ENCODE data around the gene PSPN.
"Not testable (repeated sequence)": the region's sequence is repeated elsewhere in the genome, so short reads cannot be mapped to it uniquely, and the experiment has no call there.

PSPN gene

DNA sequence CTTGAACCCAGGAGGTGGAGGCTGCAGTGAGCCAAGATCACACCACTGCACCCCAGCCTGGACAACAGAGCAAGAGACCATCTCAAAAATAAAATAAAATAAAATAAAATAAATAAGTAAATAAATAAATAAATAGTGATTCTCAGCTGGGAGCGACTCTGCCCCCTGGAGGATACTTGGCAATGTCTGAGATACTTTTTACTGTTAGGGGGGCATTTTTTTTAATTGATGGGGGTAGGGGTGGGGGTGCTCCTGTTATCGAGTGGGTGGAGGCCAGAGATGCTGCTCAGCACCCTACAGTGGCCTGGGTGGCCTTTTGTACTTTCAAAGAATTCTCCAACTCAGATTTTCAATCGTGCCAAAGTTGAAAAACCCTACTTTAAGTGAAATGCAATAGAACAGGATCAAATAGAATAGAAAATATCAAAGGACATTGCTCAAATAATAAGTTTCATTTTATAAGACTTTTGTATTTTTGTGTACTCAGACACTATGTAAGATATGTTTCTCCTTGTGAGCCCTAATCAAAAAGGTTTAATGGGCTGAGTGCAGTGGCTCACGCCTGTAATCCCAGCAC, 21.5 kb downstream of the PSPN start:
- H3K4me3 ChIP-seq (ENCODE audit: low read depth, low read length), result no peak overlapping the region
- TF ChIP-seq, protein P1, sequence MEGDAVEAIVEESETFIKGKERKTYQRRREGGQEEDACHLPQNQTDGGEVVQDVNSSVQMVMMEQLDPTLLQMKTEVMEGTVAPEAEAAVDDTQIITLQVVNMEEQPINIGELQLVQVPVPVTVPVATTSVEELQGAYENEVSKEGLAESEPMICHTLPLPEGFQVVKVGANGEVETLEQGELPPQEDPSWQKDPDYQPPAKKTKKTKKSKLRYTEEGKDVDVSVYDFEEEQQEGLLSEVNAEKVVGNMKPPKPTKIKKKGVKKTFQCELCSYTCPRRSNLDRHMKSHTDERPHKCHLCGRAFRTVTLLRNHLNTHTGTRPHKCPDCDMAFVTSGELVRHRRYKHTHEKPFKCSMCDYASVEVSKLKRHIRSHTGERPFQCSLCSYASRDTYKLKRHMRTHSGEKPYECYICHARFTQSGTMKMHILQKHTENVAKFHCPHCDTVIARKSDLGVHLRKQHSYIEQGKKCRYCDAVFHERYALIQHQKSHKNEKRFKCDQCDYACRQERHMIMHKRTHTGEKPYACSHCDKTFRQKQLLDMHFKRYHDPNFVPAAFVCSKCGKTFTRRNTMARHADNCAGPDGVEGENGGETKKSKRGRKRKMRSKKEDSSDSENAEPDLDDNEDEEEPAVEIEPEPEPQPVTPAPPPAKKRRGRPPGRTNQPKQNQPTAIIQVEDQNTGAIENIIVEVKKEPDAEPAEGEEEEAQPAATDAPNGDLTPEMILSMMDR (IDR thresholded peaks at IDR 0.05; ENCODE audit: borderline replicate concordance, insufficient read depth, low read depth, low read length), result peak; percentile 19; the same call in 1 of the 2 replicates

DNA sequence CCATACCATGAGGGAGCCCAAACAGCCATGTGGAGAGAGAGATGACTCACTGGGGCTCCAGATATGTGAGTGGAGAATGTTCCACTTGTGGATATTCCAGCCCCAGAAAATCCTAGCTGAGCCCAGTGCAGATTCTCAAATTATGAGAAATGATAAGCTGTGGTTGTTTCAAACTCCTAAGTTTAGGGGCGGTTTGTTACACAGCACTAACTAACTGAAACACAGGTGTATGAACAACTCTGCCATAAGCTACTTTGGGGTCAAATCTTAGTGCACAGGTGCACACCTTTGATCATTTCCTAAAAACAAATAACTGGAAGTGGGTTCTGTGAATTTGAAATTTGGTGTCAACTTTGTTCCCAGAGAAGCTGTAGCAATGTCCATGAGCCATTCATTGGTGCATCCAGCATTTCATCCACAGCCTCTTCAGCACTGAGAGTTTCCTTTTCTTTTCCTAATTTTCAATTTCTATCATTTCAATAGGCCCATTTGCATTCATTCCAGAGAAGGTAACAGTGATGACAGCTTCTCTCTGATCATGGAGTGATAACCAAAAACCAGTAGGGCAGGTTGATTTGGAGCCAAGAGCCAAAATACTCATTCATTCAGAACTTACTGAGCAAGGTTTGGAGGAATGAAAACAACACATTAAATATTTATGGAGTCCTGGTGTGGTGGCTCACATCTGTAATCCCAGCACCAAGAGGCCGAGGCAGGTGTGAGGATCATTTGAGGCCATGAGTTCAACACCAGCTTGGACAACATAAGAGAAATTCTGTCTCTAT, 23.2 kb downstream of the PSPN start:
- TF ChIP-seq, protein P1 (IDR thresholded peaks at IDR 0.05; ENCODE audit: borderline replicate concordance, insufficient read depth, low read depth, low read length), result no peak
- no peak overlapping the region for H3K4me3 ChIP-seq (ENCODE audit: low read depth, low read length)

DNA sequence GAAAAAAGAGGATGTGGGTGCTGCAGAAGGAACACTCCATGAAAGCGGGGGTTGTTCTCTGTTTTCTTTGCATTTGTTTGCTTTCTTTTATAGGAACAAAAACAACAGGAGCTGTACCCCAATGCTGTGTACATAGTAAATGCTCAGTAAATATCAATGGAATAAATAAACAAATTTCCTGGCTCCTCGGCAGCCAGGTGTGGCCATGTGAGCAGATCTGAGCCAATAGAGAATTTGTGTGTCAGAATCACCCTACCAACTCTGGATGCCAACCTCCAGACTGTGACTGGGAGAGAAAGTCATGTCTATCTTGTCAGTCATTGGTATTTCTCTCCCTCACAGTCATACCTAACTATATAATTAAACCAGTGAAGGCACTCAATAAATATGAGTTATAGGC, 25.0 kb downstream of the PSPN start:
- H3K4me3 ChIP-seq (ENCODE audit: low read depth, low read length), result no peak overlapping the region
- TF ChIP-seq, protein P1 (IDR thresholded peaks at IDR 0.05; ENCODE audit: borderline replicate concordance, insufficient read depth, low read depth, low read length), result no peak

DNA sequence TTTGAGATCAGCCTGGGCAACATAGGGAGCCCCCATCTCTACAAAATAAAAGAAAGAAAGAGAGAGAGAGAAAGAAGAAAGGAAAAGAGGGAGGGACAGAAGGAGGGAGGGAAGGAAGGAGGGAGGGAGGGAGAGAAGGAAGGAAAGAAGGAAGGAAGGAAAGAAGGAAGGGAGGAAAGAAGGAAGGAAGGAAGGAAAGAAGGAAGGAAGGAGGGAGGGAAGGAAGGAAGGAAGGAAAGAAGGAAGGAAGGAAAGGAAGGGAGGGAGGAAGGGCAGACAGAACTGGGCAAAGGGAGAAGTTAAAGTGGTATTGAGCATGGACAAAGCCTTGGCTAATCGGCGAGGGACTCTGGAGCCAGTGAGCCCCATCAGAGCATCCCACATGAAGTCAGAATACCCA, 26.5 kb downstream of the PSPN start:
- H3K4me3 ChIP-seq (ENCODE audit: low read depth, low read length), result not testable (repeated sequence)

DNA sequence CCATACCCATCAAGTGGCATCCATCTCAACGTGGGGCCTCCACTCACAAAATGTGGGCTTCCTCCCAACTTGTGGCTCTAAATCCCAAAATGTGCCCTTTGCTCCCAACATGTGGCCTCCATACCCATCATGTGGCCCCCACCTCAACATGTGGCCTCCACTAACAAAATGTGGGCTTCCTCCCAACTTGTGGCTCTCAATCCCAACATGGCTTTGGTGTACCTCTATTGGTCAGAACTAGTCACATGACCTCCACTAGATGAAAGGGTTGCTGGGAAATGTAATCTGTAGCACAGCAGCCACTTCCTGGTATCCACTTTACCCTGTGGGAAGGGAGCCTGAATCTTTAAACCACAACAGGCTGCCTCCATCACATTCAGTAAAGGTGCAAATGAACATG, 32.3 kb downstream of the PSPN start:
- TF ChIP-seq, protein P1 (IDR thresholded peaks at IDR 0.05; ENCODE audit: borderline replicate concordance, insufficient read depth, low read depth, low read length), result no peak
- no peak overlapping the region for H3K4me3 ChIP-seq (ENCODE audit: low read depth, low read length)

DNA sequence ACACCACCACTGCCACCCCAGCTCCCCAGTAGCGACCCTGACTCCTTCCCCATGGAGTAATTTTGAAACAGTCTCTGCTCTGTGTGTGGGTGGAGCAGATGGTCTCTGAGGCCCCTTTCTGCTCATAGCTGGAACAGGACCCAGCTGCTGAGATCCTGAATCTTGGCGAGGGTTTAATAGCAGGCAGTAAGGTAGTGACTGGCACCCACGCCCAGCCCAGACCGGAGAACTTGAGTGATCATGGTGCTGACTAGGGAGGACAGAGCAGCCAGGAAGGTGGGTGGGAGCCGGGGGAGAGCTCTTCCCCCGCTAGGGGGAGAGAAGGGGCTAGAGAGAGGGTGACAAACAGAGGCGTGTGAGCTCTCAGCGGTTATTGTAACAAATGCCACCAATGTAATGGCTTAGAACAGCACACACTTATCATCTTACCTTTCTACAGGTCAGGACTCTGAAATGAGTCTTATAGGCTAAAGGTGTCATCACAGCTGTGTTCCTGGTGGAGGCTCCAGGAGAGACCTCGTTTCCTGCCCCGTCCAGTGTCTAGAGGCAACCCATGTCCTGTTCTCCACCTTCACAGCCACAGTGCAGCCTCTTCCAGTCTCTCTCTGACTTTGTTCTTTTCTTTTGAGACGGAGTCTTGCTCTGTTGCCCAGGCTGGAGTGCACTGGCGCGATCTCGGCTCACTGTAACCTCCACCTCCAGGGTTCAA, 35.1 kb downstream of the PSPN start:
- TF ChIP-seq, protein P1 (IDR thresholded peaks at IDR 0.05; ENCODE audit: borderline replicate concordance, insufficient read depth, low read depth, low read length), result peak; percentile 19; the same call in 1 of the 2 replicates

DNA sequence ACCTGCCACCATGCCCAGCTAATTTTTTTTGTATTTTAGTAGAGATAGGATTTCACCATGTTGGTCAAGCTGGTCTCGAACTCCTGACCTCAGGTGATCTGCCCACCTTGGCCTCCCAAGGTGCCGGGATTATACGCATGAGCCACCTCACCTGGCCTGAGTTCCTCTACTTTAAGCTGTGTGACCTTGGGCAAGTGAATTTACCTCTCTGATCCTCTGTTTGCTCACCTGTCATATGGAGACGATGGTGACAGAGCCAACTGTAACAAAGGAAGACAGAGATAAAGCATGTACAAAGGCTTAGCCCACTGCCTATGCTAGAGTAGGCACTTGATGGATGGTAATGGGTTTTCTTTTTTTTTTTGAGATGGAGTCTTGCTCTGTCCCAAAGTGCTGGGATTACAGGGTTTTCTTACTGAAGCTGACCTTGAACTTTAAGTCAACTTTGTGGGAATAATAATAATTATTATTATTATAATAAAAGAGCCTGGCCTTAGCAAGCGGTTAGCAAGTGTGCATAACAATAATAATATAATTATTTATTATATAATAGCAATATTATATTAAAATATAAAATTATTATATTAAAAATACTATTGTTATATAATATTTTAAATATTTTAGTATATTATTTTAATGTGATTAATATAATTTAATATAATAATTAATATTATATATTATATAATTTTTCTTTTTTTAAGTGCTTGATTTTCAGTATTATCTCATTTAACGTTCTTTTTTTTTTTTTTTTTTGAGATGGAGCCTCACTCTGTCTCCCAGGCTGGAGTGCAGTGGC, 41.0 kb downstream of the PSPN start:
- TF ChIP-seq, protein P1 (IDR thresholded peaks at IDR 0.05; ENCODE audit: borderline replicate concordance, insufficient read depth, low read depth, low read length), result no peak

More for the DNA sequence above, 35.1 kb downstream of the PSPN start:
- no peak overlapping the region for H3K4me3 ChIP-seq (ENCODE audit: low read depth, low read length)

More for the DNA sequence above, 41.0 kb downstream of the PSPN start:
- H3K4me3 ChIP-seq (ENCODE audit: low read depth, low read length), result no peak overlapping the region

Data from GM12875 (cell line).